GM21526 (cell line): Measurements from ENCODE around the gene TPM2.

Source experiments
- ATAC-seq: cut with Tn5 transposase; IDR thresholded peaks from one replicate; pipeline ENCODE4 v1.9.1; 2021; ENCODE audit warnings: moderate library complexity; ENCODE audit not compliant: unreplicated experiment, low FRiP score

TPM2 gene

GRCh38 chr9:35689542-35690293 is at the start of gene TPM2:
TSS of gene TPM2 (minus strand) at chr9:35689925. CDS start at chr9:35689817, 108 bp downstream.
- no peak for ATAC-seq

- no peak for ATAC-seq
Measured at GRCh38 chr9:35738924-35739323, 49.2 kb upstream of the TPM2 start.

GRCh38 chr9:35738186-35738585 is 48.5 kb upstream of the TPM2 start:
- no peak for ATAC-seq

- no peak for ATAC-seq
Measured at GRCh38 chr9:35737143-35737542, 47.4 kb upstream of the TPM2 start.

- ATAC-seq: no peak
Measured at GRCh38 chr9:35736201-35736633, 46.5 kb upstream of the TPM2 start.

- no peak for ATAC-seq
Measured at GRCh38 chr9:35734096-35734495, 44.4 kb upstream of the TPM2 start.

GRCh38 chr9:35732800-35733541 is 43.2 kb upstream of the TPM2 start:
- ATAC-seq: peak; percentile 6

- peak; percentile 73 for ATAC-seq
Measured at GRCh38 chr9:35732185-35732799, 42.6 kb upstream of the TPM2 start, which contains the start of the genes CREB3 and TLN1. TSS of gene CREB3 (plus strand) at chr9:35732666. CDS start at chr9:35732773, 107 bp downstream. TSS of gene TLN1 (minus strand) at chr9:35732195. CDS start at chr9:35725694, 6,501 bp downstream.

GRCh38 chr9:35731415-35732184 is 41.9 kb upstream of the TPM2 start:
- ATAC-seq: no peak

GRCh38 chr9:35730486-35730854 is 40.7 kb upstream of the TPM2 start:
- ATAC-seq: no peak

GRCh38 chr9:35729700-35730485 is 40.2 kb upstream of the TPM2 start:
- ATAC-seq: no peak

GRCh38 chr9:35729101-35729500 is 39.4 kb upstream of the TPM2 start:
- no peak for ATAC-seq

- no peak for ATAC-seq
Measured at GRCh38 chr9:35728041-35728971, 38.6 kb upstream of the TPM2 start.

GRCh38 chr9:35727676-35728040 is 37.9 kb upstream of the TPM2 start:
- ATAC-seq: no peak

GRCh38 chr9:35726931-35727330 is 37.2 kb upstream of the TPM2 start:
- ATAC-seq: no peak

- no peak for ATAC-seq
Measured at GRCh38 chr9:35725362-35725761, 35.6 kb upstream of the TPM2 start.

GRCh38 chr9:35723908-35724307 is 34.2 kb upstream of the TPM2 start:
- no peak for ATAC-seq

GRCh38 chr9:35723426-35723825 is 33.7 kb upstream of the TPM2 start:
- no peak for ATAC-seq

GRCh38 chr9:35719546-35719945 is 29.8 kb upstream of the TPM2 start:
- ATAC-seq: no peak
